ENCODE results near the gene SCAMP4. TPM values are rescaled to one million over a fixed set of nuclear protein-coding genes. Genes with fewer than 3 reads are reported as not detected.

Gene SCAMP4
- total RNA-seq, 1 experiment from 2014 or later, result 63.3 TPM

DNA sequence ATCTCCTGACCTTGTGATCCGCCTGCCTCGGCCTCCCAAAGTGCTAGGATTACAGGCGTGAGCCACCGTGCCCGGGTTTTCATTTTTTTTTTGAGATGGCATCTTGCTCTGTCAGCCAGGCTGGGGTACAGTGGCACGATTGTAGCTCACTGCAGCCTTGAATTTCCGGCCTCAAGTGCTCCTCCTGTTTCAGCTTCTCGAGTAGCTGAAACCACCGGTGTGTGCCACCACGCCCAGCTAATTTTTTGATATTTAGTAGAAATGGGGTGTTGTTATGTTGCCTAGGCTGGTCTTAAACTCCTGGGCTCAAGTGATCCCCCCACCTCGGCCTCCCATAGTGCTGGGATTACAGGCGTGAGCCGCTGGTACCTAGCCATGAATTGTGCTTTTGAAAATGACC, 5.9 kb downstream of the SCAMP4 start:
- H3K9ac ChIP-seq (ENCODE audit: low read length), result no peak overlapping the region
- no peak overlapping the region for H3K4me2 ChIP-seq (ENCODE audit: low read length)
- BruUV-seq (replicated peaks), result no TSS peak
- TF ChIP-seq EGR1 (IDR thresholded peaks at IDR 0.05; ENCODE audit: low read depth) (no peak), POLR2AphosphoS5 (IDR thresholded peaks at IDR 0.05; ENCODE audit: low read depth, low read length) (no peak), ZNF274 (IDR thresholded peaks at IDR 0.05; ENCODE audit: low read depth, low read length) (no peak), EZH2 (IDR thresholded peaks at IDR 0.05) (no peak)
- TF ChIP-seq, protein P1, sequence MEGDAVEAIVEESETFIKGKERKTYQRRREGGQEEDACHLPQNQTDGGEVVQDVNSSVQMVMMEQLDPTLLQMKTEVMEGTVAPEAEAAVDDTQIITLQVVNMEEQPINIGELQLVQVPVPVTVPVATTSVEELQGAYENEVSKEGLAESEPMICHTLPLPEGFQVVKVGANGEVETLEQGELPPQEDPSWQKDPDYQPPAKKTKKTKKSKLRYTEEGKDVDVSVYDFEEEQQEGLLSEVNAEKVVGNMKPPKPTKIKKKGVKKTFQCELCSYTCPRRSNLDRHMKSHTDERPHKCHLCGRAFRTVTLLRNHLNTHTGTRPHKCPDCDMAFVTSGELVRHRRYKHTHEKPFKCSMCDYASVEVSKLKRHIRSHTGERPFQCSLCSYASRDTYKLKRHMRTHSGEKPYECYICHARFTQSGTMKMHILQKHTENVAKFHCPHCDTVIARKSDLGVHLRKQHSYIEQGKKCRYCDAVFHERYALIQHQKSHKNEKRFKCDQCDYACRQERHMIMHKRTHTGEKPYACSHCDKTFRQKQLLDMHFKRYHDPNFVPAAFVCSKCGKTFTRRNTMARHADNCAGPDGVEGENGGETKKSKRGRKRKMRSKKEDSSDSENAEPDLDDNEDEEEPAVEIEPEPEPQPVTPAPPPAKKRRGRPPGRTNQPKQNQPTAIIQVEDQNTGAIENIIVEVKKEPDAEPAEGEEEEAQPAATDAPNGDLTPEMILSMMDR (IDR thresholded peaks at IDR 0.05 in 2 of 3, conservative IDR thresholded peaks at IDR 0.05 in 1 of 3; ENCODE audit: borderline replicate concordance in 1 of 3, insufficient read depth in 1 of 3, low read depth in 2 of 3, low read length in 2 of 3), result no peak
- no peak overlapping the region for H3K27ac ChIP-seq (ENCODE audit: low read depth, low read length)
- ChIA-PET RAD21 (ENCODE audit: low non-redundant PET in 1 of 2, low total read pairs in 2 of 2, uncharacterized antibody in 2 of 2, unreplicated experiment in 2 of 2) (interaction anchor here in 1 of 2 experiments (0.7 kb wide), 1 partner anchor 9 kb away, joined by 3 read pairs; no protein-coding TSS in a partner anchor), POLR2A (no interaction called here), CTCF (no interaction called here)
- H3K27me3 ChIP-seq (ENCODE audit: insufficient read depth, low read length), result no peaks in the 10 kb centered on the region
- H2AFZ ChIP-seq (ENCODE audit: low read depth, low read length, poor library complexity, severe bottlenecking), result no peak overlapping the region
- no peaks in the 10 kb centered on the region for H4K20me1 ChIP-seq (ENCODE audit: insufficient read depth)
- ATAC-seq, result no peak
- peaks cover 1 to 12% of the 10 kb centered on the region in 2 experiments; a peak in 3 of 4 replicates for H3K4me1 ChIP-seq (ENCODE audit: control insufficient read depth in 1 of 2, insufficient read depth in 2 of 2, low read length in 2 of 2)
- peaks cover 8 to 11% of the 10 kb centered on the region in 2 experiments; a peak in 3 of 4 replicates for H3K36me3 ChIP-seq (ENCODE audit: control insufficient read depth in 1 of 2, insufficient read depth in 2 of 2, low read length in 2 of 2)
- no peaks in the 10 kb centered on the region for H3K9me2 ChIP-seq (ENCODE audit: insufficient read depth)
- peaks cover 92% of the 10 kb centered on the region for H3K79me2 ChIP-seq (ENCODE audit: insufficient read depth, low read length)
- intact Hi-C loops (cut with micrococcal nuclease), result no loop called here
- no peaks in the 10 kb centered on the region for H3K9me3 ChIP-seq (ENCODE audit: control insufficient read depth in 1 of 2, insufficient read depth in 1 of 2, low read depth in 1 of 2, low read length in 2 of 2)
- DNase-seq (ENCODE audit: low read depth, low spot score), result no peak
- no peak overlapping the region for H3K4me3 ChIP-seq (replicated peaks in 1 of 2; ENCODE audit: low read depth in 1 of 2, low read length in 2 of 2)

DNA sequence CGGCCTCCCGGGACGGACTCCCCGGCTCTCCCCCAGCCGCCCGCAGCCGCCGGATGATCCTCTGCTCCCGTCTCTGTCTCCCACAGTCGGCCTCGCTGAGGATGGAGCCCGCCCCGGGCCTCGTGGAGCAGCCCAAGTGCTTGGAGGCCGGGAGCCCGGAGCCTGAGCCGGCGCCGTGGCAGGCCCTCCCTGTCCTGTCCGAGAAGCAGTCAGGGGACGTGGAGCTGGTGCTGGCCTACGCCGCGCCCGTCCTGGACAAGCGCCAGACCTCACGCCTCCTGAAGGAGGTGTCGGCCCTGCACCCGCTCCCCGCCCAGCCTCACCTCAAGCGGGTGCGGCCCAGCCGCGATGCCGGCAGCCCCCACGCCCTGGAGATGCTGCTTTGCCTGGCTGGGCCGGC, 6.8 kb downstream of the SCAMP4 start:
- no peak overlapping the region for H3K27ac ChIP-seq (ENCODE audit: low read depth, low read length)
- no peaks in the 10 kb centered on the region for H3K9me3 ChIP-seq (ENCODE audit: control insufficient read depth in 1 of 2, insufficient read depth in 1 of 2, low read depth in 1 of 2, low read length in 2 of 2)
- ChIA-PET CTCF (no interaction called here), POLR2A (no interaction called here), RAD21 (ENCODE audit: low non-redundant PET in 1 of 2, low total read pairs in 2 of 2, uncharacterized antibody in 2 of 2, unreplicated experiment in 2 of 2) (no interaction called here)
- H3K9me2 ChIP-seq (ENCODE audit: insufficient read depth), result no peaks in the 10 kb centered on the region
- H3K4me3 ChIP-seq (replicated peaks in 1 of 2; ENCODE audit: low read depth in 1 of 2, low read length in 2 of 2), result no peak overlapping the region
- no peak overlapping the region for H2AFZ ChIP-seq (ENCODE audit: low read depth, low read length, poor library complexity, severe bottlenecking)
- no TSS peak for BruUV-seq (replicated peaks)
- H3K36me3 ChIP-seq (ENCODE audit: control insufficient read depth in 1 of 2, insufficient read depth in 2 of 2, low read length in 2 of 2), result peaks cover 8 to 11% of the 10 kb centered on the region in 2 experiments; a peak in 3 of 4 replicates
- intact Hi-C loops (cut with micrococcal nuclease), result no loop called here
- H3K9ac ChIP-seq (ENCODE audit: low read length), result no peak overlapping the region
- H3K4me2 ChIP-seq (ENCODE audit: low read length), result no peak overlapping the region
- peaks cover 83% of the 10 kb centered on the region for H3K79me2 ChIP-seq (ENCODE audit: insufficient read depth, low read length)
- peaks cover 0 to 7% of the 10 kb centered on the region in 2 experiments; a peak in 2 of 4 replicates for H3K4me1 ChIP-seq (ENCODE audit: control insufficient read depth in 1 of 2, insufficient read depth in 2 of 2, low read length in 2 of 2)
- DNase-seq (ENCODE audit: low read depth, low spot score), result no peak
- no peak for ATAC-seq
- H4K20me1 ChIP-seq (ENCODE audit: insufficient read depth), result no peaks in the 10 kb centered on the region
- no peaks in the 10 kb centered on the region for H3K27me3 ChIP-seq (ENCODE audit: insufficient read depth, low read length)
- TF ChIP-seq, protein P2, sequence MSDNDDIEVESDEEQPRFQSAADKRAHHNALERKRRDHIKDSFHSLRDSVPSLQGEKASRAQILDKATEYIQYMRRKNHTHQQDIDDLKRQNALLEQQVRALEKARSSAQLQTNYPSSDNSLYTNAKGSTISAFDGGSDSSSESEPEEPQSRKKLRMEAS (IDR thresholded peaks at IDR 0.05), result no peak
- TF ChIP-seq ZNF274 (IDR thresholded peaks at IDR 0.05; ENCODE audit: low read depth, low read length) (no peak), SP1 (IDR thresholded peaks at IDR 0.05; ENCODE audit: low read depth) (no peak), POLR2A (IDR thresholded peaks at IDR 0.05; ENCODE audit: borderline replicate concordance, extremely low read depth, insufficient read depth, insufficient read length) (no peak), POLR2AphosphoS5 (IDR thresholded peaks at IDR 0.05; ENCODE audit: low read depth, low read length) (no peak), YY1 (IDR thresholded peaks at IDR 0.05; ENCODE audit: extremely low read depth, insufficient replicate concordance, low read depth, low read length) (no peak)
- TF ChIP-seq, protein P3, sequence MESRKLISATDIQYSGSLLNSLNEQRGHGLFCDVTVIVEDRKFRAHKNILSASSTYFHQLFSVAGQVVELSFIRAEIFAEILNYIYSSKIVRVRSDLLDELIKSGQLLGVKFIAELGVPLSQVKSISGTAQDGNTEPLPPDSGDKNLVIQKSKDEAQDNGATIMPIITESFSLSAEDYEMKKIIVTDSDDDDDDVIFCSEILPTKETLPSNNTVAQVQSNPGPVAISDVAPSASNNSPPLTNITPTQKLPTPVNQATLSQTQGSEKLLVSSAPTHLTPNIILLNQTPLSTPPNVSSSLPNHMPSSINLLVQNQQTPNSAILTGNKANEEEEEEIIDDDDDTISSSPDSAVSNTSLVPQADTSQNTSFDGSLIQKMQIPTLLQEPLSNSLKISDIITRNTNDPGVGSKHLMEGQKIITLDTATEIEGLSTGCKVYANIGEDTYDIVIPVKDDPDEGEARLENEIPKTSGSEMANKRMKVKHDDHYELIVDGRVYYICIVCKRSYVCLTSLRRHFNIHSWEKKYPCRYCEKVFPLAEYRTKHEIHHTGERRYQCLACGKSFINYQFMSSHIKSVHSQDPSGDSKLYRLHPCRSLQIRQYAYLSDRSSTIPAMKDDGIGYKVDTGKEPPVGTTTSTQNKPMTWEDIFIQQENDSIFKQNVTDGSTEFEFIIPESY (IDR thresholded peaks at IDR 0.05; ENCODE audit: extremely low read depth, insufficient replicate concordance, low read length), result no peak
- TF ChIP-seq, protein P4, sequence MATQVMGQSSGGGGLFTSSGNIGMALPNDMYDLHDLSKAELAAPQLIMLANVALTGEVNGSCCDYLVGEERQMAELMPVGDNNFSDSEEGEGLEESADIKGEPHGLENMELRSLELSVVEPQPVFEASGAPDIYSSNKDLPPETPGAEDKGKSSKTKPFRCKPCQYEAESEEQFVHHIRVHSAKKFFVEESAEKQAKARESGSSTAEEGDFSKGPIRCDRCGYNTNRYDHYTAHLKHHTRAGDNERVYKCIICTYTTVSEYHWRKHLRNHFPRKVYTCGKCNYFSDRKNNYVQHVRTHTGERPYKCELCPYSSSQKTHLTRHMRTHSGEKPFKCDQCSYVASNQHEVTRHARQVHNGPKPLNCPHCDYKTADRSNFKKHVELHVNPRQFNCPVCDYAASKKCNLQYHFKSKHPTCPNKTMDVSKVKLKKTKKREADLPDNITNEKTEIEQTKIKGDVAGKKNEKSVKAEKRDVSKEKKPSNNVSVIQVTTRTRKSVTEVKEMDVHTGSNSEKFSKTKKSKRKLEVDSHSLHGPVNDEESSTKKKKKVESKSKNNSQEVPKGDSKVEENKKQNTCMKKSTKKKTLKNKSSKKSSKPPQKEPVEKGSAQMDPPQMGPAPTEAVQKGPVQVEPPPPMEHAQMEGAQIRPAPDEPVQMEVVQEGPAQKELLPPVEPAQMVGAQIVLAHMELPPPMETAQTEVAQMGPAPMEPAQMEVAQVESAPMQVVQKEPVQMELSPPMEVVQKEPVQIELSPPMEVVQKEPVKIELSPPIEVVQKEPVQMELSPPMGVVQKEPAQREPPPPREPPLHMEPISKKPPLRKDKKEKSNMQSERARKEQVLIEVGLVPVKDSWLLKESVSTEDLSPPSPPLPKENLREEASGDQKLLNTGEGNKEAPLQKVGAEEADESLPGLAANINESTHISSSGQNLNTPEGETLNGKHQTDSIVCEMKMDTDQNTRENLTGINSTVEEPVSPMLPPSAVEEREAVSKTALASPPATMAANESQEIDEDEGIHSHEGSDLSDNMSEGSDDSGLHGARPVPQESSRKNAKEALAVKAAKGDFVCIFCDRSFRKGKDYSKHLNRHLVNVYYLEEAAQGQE (IDR thresholded peaks at IDR 0.05; ENCODE audit: low read depth), result no peak

All from HCT116 (cell line).